SK-N-SH (cell line): ENCODE measurements around the gene MATN1.

ENCODE experiments used
- EP300 ChIP-seq, 2 experiments: IDR thresholded peaks; 2 replicates each; pipeline versions ENCODE4 v1.4.0 to v1.6.1; 2012; ENCODE audit warnings: borderline replicate concordance in 1 of 2, low read depth in 1 of 2, low read length in 1 of 2
- GABPA ChIP-seq: IDR thresholded peaks from 2 replicates; pipeline ENCODE4 v1.4.0; 2012; ENCODE audit warnings: low read depth, mild to moderate bottlenecking
- MXI1 ChIP-seq: IDR thresholded peaks from 2 replicates; pipeline ENCODE4 v1.6.1; 2012; ENCODE audit warnings: mild to moderate bottlenecking, low read depth, low read length, improper control_type of control experiment
- NFIC ChIP-seq: IDR thresholded peaks from 2 replicates; pipeline ENCODE4 v1.4.0; 2012; ENCODE audit warnings: borderline replicate concordance
- POLR2AphosphoS5 ChIP-seq: IDR thresholded peaks from 2 replicates; pipeline ENCODE4 v1.6.1; 2012; ENCODE audit warnings: low read depth, low read length
- SMC3 ChIP-seq: IDR thresholded peaks from 2 replicates; pipeline ENCODE4 v1.6.1; 2012; ENCODE audit warnings: low read depth, low read length, improper control_type of control experiment
- TAF1 ChIP-seq: IDR thresholded peaks from 2 replicates; pipeline ENCODE4 v1.6.1; 2012; ENCODE audit warnings: low read depth, mild to moderate bottlenecking, low read length, moderate library complexity, borderline replicate concordance
- TF ChIP-seq, protein P1 (sequence below): fragments of 200-600 bp; sonication (generic); IDR thresholded peaks from 2 replicates; pipeline ENCODE4 v1.6.1; 2017; ENCODE audit warnings: antibody characterized with exemption, mild to moderate bottlenecking, moderate library complexity

DNA sequence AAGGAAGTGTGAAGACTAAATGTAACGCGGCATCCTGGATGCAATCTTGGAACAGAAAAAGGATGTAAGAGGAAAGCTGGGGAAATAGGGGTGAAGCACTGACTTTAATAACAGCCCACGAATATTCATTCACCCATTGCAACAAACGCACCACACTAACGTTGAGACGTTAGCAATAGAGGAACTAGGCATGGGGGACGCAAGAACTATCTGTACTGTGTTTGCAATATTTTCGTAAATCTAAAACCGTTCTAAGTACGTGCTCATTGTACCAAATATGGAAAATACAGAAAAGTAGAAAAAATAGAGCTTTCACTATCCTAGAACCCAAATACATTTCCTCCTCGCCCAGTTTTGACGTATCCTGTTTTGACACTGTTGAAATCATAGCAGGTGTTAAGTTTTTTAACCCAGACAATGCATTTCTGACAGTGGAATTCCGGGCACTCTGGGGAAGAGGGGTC lies 30.3 kb upstream of the MATN1 start:
- TF ChIP-seq TAF1 (no peak), NFIC (no peak), EP300 (IDR thresholded peaks at IDR 0.05; ENCODE audit: borderline replicate concordance in 1 of 2, low read depth in 1 of 2, low read length in 1 of 2) (no peak), POLR2AphosphoS5 (no peak), GABPA (no peak), SMC3 (no peak), MXI1 (no peak)
- TF ChIP-seq, protein P1, sequence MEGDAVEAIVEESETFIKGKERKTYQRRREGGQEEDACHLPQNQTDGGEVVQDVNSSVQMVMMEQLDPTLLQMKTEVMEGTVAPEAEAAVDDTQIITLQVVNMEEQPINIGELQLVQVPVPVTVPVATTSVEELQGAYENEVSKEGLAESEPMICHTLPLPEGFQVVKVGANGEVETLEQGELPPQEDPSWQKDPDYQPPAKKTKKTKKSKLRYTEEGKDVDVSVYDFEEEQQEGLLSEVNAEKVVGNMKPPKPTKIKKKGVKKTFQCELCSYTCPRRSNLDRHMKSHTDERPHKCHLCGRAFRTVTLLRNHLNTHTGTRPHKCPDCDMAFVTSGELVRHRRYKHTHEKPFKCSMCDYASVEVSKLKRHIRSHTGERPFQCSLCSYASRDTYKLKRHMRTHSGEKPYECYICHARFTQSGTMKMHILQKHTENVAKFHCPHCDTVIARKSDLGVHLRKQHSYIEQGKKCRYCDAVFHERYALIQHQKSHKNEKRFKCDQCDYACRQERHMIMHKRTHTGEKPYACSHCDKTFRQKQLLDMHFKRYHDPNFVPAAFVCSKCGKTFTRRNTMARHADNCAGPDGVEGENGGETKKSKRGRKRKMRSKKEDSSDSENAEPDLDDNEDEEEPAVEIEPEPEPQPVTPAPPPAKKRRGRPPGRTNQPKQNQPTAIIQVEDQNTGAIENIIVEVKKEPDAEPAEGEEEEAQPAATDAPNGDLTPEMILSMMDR = no peak
